Dermis blood vessel endothelial cell (primary cell): ENCODE data around the gene HNRNPU. TPM values are rescaled to one million over a fixed set of nuclear protein-coding genes. Genes with fewer than 3 reads are reported as not detected.

Experiments used
- DNase-seq: peaks from one replicate; pipeline ENCODE4 v3.0.0; 2010
- total RNA-seq: library from RNA; depleted of rRNA; stranded (reverse); fragments of >200 nt; gene quantifications from 2 replicates; pipeline ENCODE4 v1.2.3, GENCODE V29; 2014

The HNRNPU gene
- total RNA-seq, 1 donor from 2014 or later, result 395 TPM

DNA sequence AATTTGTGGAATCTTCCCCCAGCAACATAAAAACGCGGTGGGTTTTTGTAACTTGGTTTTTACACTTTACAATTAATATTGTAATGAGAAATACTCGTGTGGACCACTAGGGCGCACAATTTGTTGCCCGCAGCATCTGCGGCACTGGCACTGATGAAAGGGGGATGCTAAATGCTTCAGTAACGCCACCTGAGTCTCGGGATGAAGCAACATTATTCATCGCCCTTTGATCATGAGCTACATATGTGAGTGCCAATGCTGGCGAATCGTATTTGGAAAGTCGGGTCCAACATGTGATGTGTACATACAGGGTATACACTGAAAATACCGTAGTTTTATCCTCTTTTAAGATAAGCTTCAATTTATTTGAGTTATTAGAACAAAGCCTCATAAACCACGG, 63.1 kb downstream of the HNRNPU start:
- peak; percentile 73 for DNase-seq

GRCh38 chr1:244800821-244801220, 63.5 kb downstream of the HNRNPU start:
- no peak for DNase-seq

Other genes with a start within 250 kb of the HNRNPU start
- gene DESI2, start 211.4 kb downstream of the HNRNPU start, total RNA-seq, result 57.5 and 63.7 TPM in 2 replicates
- 16.8 and 33.0 TPM in 2 replicates for gene COX20, start 28.9 kb downstream of the HNRNPU start, total RNA-seq